ENCODE measurements around the gene PAX5.

Gene PAX5

DNA sequence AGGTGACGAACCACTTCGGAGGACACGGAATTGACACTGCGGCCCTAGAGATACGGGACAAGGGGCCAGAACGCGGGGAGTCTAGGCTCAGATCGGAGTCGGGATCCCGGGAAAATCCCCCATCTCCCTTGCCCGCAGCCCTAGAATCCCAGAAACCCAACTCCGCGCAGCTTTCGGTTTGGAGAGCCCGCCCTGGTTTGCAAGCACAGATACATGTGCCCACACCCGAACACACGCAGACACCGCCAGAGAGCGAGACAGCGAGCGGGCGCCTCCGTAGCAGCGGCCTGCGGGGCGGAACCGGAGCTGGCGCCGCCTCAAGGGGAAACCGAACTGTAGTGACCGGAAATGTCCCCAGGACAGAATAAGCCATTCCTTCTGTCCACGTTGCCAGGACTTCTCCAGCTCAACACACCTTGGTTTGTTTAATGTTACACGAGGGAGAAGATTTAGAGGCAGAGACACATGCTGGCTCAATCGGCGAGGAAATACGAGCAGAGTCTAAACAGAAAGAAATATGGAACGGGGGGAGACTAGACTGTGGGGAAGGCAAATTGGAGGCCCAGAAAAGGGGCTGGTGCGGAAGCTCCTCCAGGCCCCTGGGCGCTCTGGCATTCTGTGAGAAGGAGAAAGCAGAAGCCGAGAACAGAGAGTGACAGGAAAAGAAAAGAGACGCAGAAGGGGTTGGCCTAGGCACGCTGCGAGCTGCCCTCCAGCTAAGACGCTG lies 2.9 kb upstream of the PAX5 start:
- DNase-seq = no peak

DNA sequence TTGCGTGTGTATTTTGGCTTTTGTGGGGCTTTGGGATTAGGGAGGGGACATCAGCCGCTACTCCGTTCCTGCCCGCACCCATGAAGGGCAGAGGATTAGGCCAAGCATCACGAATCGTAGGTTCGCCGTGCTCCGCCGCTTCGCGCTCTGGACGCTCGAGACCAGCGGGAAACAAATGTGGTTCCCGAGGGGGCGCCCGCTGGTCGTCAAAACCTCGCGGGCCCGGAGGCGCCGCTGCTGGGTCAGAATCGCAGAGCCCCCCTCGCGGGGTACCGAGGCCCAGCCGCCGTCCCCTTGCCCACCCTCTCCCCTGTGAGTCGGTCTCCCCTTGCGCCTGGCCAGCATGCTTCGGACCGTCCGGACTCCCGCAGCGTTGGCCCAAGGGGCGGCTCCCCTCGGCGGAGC lies 2.3 kb upstream of the PAX5 start:
- no peak for DNase-seq

DNA sequence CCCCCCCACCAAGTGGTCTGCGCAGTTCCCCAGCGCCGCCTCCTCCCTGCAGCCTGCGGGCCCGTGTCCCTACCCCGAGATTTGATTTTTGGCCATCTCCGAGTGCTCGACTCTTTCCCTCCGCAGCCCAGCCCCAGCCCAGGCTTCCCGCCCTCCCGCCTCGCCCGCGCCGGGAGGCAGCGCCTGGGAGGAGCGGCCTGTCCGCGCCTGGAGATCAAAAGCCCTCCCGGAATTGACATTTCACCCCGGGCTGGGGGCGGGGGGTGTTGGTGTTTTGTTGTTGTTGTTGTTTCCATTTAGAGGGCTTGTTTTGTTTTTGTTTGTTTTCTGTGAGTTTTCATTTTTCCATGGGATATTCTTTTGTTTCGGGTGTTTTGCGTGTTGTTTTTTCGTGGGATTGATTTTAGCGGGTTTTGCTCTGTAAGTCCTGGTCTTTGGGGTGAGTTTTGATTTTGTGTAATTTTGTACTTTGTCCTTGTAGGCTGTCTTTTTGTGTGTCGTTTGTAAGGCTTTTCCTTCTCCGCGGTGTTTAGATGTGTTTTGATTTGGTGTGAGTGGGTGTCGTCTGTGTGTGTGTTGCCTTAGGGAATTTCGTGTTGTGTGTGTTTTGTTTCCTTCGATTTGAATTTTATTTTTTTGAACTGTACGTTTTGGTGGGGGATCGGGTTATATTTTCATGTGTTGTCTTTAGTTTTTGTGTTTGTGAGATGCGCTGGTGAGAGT lies 1.7 kb upstream of the PAX5 start:
- no peak for DNase-seq

DNA sequence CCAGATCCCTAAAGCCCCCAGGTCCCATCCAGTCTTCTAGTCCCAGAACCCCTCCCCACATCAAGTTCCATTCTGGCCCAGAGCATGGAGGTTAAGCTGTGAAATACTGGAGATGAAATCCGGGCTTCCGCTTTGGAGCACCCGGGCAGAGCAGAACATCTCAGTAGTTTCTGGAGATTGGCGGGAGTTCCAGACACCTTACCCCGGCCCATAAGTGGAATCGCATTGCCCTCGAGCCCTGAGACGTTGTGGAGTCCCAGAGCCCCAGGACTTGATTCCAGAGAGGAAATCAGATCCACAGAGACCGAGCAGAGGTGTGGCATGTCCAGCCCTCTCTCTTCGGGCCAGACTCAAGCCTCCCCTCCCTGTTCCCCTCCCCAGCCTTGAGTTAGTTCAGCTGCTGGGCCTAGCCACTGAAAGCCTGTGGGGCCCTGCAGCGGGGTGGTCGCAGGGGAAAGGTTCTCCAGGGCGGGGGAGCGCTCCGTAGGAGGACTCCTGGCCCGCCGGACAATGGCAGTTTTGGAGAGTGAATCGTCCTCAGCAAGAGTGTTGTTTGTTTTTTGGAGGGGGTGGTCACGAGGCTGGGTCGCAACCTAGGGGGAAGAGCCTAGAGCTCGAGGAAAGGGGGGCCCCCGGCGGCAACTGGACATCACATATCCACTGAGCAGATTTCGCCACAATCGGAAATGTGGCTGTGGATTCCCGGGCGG lies 1.0 kb upstream of the PAX5 start:
- no peak for DNase-seq

DNA sequence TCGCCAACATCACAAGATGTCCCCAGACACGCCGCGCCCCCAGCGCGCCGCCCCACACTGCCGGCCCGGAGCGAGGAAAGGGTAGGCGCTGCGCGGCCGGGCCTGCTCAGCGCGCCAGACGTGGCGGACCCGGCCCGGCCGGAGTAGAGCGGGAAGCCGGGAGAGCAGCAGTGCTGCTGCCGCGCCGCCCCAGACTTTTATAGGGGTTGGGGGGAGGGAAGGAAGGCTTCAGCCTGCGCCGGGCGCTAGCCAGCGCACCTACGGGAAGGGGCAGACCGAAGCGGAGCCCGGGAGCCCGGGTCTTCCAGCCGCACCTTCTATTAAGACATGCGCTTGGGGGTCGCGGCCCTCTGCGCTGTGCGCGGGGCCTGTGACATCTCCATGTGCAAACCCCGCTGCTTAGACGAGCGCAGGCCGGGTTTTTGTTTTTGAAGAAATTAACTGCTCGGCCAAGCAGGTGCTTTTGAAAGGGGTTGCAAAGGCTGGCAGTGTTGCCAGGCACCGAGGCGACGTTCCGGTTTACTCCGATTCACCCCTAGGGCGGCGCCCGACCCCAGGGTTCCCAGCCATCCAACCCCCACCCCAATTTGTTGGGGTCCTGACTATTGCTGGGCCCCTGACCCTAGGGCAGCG lies 353 bp upstream of the PAX5 start:
- DNase-seq = no peak

DNA sequence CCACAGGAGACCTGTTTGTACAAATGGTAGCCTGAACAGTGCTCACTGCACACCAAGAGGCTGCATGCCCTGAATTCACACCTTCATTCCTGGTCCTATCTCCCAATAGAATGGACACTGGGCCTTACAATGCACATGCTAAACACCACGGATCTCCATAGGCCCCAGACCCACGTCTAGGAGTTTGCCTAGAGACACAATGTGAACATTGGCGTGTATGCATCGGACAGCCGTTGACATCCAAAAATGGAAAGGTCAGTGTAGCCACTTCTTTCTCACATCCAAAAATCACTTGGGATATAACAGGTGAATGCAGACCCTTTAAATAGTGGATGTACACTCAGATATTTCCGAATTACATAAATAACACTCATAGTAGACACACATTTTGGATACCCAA lies 927 bp downstream of the PAX5 start:
- no peak for DNase-seq

DNA sequence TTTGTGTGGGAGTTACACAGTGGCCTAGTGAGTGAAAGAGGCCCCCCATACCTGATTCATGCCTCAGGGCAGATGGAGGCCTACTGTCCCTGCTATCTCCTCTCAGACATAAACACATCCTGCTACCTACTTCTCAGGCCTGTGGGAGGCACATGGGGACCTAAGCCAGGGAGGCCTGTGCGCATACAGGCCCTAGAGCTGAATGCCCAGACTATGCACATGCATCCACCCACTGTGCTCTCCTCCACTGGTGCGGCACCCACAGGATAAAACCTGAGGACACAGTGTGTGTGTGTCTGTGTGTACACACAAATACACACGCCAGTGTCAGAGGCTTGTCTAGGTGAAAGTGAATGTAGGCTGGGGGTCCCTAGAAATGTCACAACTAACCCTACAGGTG lies 1.4 kb downstream of the PAX5 start:
- DNase-seq = no peak

DNA sequence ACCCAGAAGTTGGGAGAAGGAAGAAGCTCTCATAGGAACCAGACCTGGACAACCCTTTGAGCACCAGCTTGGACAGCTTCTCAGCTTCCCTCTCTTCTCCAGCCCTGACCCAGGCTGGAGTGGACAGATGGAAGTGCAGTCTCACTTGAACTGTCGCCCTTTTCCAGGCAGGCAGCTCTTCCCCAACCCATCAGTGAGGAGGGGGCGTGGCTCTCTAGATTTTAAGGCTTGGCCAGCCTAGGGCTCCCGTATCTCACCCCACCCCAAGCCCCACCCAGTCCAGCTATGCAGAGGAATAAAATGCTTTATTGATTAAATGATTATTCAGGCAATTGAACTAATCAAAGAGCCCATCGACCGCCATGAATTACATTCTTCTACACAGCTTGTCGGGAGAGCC lies 2.2 kb downstream of the PAX5 start:
- no peak for DNase-seq

DNA sequence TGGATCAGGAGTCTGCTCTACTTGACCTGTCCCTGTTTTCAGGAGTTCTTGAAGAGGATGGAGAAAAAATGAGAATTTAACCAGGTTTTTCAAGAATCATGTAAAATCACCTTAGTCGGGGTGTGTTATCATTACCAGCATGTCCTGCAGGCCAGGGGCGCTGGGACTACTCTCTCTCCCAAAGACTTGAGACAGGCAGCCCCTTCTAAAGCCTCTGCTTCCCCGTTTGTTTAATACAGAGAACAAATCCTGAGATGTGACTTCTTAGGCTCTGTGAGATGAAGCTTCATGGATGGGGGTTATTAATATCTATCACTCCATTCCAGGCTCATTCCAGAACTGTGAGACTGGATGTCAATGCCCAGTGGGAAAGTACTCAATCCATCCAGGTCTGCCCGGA lies 3.0 kb downstream of the PAX5 start:
- no peak for DNase-seq

DNA sequence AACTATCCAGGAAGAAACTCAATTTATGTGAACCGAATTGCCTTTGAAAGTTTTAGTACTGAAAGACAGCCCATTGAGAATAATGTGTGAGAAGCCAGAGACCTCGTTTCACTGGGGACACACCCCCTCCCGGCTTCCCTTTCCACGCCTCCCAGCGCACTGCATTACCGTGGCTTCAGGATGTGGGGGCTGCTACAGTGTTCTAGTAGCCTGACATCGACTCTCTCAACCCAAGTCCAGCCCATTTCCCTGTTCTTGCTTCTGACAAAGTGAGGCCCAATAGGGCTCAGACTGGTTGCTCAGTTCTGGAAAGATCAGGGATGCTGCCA lies 3.5 kb downstream of the PAX5 start:
- no peak for DNase-seq

DNA sequence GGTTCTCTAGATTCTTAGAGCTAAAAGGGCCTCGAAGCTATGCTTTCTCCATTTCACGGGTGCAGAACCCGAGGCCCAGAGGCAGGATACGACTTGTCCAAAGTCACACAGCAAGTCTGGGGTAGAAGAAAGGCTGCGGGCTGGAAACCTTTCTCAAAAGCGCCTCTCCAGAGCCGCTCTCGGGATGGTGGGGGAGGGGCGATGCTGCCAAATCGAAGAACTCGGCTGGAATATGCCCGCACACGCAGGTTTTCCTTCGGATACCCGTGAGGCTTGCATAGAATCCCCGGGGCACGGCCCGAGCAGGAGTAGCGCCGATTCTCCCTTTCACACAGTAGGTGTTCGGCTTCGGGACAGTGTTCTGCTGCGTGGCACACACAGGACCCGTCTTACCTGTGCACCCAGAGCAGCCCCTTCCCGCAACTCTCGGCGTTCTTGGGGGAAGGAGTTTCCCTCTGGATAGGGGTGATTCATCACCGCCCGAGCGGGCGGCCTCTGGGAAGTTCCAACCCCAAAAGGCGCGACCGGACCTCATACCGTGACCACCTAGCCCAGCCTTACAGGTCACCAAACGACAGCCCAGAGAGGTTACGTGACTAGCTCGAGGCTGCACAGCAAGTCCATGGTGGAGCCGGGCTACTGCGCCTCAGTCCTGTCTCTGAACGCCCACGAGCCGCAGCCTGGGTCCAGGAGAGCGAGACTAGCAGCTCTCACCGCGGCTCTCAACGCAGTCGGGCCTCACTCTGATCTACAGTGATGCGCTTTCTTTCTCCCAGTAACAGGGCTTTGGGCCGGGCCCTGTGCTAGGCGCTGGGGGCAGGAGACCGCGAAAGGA lies 4.1 kb downstream of the PAX5 start:
- DNase-seq = no peak

DNA sequence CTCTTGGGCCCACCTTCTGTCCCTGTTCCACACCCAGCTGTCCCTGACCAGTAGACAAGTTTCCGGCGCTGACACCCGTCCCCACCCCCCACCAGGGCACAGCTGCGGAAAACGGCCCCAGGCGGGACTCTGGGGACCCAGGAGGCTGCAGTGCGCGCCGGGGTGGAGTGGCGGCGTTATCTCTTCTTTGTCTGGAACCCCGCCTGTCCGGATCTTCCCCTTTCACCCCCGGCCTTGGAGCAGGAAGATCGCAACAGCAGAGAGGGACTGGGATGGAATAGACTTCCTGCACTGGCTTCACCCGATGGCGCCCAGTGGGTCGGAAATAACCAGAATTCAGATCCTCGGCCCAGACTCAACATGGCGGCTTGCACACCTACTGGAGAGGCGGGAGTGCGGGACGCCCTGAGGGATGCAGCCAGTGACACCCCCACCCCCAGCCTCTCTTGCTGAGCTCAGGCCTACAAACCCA lies 4.7 kb downstream of the PAX5 start:
- DNase-seq = no peak

DNA sequence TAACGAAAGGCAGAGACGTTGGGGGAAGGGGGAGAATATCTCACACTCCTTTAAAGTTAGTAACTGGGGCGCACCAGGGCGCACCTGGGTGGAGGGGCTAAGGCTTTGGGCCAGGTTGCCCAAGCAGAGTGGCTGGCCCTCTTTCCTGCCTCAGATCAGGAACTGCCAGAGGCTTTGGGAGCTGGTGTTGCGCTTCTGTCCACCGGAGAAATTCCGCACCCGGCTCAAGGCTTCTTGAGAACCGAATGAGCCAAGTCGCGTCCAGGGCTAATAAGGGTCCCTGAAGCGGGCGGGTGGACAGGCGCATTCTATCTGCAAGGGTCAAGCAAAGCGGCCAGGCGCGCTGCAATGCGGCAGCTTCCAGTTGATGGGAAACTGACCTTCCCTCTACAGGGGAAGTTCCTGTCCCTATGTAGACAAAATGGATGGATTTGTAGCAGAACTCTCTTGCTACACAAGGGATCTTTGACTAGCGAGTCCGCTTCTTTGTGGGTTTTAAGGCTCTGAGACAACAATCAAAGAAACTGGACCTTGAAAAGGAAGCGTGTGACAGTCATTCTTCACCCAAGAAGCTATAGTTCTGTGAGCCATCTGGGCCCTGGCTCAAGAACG lies 5.5 kb downstream of the PAX5 start:
- no peak for DNase-seq

DNA sequence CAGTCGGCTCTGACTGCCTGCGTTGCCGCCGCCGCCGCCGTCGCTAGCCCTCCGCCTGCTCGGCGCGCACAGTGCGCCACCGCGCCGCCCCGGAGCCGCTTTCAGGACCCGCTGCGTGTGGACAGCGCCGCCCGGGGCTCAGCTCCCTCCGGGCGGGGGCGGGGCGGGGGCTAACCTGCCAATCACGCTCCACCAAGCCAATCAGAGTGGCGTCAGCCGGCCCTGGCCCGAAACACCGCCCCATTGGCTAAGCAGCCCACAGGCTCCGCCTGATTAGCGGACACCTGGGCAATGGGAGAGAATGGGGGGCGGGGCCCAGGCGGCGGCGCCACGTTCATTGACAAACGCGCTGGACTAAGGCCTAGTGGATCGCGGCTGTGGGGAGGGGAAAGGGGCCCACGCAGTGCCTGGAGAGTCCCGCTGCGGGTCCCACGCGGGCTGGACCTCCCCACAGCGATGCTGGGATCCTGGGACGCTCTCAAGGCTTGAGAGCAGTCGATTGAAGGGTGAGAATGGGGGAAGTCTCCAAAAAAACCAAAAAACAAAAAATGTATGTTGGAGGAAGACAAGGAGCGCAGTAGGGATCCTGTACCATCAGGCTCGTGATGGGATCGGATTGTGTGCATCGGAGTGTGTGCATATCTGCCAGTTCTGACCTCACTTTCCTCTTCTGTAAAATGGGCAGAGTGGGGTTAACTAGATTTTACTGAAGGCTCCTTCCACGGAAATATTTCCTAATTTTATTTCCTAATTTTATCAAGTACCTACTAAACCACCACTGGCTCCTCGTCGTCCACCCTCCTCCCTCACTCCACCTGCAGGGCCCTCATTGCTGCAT lies 6.3 kb downstream of the PAX5 start:
- DNase-seq = no peak

DNA sequence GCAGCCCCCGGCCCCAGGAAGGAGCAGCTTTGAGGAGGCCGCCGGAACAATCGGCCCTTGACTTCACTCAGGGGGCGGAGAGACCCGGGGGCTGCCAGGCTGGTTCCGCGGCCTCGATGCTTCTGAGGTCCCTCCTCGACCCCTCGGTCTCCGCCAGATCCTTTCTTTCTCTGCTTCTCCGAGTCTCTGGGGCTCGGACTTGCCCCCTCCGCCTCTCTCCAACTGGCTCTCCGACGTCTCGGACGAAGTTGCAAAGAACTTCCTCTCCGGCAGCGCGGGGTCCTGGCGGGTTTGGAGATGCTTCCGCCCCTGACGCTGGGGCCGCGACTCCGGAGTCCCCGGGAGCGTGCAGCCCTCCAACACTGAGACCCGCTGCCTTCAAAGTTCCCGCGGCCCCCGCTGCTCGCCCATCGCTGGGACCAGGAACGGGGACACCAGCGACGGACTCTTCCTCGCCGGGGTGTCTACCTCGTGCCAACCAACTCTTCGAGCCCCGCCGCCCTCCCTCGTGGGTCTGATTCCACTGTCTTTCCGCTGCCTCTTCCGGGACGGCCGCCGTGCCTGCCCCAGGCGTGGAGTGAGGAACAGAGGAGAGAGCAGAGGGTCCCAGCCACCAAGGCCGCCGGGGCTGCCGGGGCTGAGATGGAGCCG lies 7.0 kb downstream of the PAX5 start:
- no peak for DNase-seq

DNA sequence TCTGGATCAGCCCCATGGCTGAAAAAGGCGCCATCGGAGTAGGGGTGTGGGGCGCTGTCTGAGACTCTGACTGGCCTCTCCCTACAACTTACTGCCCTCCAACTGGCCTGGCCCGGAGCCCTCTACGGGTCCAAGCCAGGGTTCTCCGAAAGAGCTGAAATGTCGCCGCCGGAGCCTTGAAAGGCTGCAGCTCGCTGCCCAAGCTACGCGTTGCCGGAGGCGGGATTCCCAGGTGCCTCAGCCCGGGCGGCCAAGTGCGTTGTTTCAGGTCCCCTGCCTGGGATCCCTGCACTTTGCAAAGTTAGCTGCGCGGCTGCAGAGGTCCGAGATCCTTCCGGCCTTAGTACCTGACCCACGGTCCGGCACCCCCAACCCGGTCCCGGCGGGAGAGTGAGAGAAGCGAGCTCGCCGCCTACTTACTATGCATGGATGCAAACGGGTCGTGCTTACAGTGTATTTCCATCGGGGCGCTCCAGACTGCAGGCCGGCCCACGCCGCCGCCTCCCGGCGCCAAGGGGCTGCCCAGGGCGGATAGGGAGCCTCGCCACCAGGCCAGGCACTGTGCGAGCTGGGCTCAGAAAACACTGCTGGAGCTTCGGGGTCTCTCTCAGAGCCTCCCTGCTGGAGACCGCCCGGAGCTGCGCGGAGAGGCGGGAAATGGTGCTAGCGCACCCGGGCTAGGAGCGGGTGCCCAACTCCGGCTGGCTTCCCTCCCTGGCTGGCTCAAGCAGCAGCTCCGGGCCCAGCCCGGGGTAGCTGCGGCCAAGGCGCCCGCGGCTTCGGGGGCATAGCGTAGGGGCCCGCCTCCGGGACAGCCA lies 7.7 kb downstream of the PAX5 start:
- DNase-seq = no peak

DNA sequence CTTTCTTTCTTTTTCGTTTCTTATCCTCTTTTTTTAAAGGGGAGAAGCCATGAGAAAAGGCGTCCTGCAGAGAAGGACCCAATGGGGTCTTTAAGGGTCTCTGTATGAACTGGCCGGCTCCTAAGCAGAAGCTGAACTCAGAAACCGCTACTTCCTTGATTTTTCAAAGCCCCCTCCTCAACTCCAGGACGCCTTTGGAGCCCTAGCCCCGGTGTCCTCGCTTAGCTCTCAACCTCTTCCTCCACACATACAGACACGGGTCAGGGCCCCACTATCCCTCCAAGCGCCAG lies 8.3 kb downstream of the PAX5 start:
- no peak for DNase-seq

DNA sequence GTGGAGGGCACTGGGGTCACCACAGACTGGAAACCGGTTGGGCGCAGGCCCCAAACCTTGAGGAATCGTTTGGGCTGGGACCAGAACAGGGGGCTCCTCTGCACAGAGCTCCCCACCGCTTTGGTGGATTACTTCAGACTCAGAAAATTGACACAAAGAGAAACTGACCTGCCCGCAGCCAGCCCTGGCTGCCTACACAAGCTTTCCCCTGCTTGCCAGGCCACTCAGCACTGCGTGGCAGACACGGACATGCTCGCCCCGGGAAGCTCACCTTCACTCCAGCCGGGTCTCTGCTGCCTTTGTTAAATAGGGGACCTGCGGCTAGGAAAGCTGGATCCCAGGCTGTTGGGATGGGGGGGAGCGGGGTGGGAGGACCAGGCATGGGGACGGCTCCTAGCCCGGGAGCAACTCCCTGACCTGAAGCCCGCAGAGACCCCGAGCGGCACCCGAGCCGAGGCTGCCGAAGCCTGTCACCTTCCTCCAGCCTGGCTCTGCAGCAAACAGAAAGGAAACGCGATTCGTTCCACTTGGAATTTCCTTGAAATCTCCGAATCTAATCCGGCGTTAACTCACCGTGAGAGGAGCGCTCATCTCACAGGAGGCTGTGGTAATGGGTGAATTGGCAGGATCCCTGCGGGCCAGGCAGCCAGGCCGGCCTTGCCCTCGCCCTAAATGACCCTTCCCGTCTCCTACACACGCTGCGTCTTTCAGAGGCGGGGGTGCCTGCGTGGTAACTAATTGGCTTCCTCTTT lies 8.8 kb downstream of the PAX5 start:
- no peak for DNase-seq

DNA sequence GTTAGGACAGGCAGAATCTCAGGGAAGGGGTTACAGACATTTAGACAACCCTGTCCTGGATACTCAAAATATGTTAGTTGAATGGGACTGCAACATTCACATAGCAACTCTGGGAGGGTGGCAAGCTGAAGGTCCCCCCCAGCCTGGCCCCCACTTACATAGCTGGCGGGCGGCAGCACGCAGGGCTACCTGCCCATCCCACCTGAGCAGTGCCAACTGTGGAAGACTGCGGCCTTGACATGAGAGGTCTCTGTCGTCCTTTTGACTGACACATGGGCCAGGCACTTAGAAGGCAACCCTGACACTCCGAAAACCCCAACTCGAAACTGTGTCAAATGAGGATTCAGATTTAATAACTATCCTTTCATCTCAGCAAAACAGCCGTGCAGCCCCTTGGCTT lies 16.5 kb downstream of the PAX5 start:
- DNase-seq = no peak
